ENCODE measurements around the gene COL27A1. TPM values are rescaled to one million over a fixed set of nuclear protein-coding genes. Genes with fewer than 3 reads are reported as not detected.

The COL27A1 gene
- total and polyA plus RNA-seq, 2 donors (not counting 3 experiments of a cell fraction or from before 2014, with no cell fraction given), result 14.7 to 49.1 TPM

DNA sequence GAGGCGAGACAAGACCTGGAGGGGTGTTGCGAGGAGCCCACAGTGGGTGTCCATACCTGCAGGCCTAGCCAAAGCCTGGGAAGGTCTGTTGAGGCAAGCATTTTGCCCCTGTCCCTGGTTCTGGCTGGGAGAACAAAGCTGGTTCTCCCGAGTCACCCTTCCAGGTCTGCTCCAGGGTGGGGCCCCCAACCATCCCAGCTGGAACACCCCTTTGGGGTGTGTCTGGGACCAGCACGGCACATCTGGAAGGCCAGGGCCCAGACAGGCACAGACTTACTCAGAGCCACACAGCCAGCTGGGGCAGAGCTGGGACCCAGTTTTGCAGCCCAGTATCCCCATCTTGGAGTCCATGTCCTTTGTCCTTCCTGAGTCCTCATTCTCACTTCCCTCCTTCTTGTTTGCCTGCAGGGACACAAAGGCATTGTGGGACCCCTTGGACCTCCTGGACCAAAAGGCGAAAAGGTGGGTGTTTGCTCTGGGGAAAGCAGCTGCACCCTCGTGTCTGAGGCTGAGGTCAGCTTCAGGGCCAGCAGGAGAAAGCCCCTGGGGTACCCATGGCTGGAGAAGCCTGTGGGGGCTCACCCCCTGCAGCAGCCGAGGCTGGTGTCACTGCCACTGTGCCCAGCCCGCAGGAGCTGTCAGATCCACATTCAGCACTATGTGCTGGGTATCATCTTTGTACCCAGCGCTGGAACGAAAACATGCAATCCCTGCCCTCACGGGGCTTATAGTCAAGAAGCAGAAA, 129.2 kb downstream of the COL27A1 start:
- no peaks in the 10 kb centered on the region for H3K4me1 ChIP-seq (ENCODE audit: control insufficient read depth, extremely low read depth, insufficient read depth, low read length)

More for the DNA sequence above, 129.2 kb downstream of the COL27A1 start:
- H3K79me2 ChIP-seq (ENCODE audit: control insufficient read depth, insufficient read depth, low read length), result no peaks in the 10 kb centered on the region
- no peaks in the 10 kb centered on the region for H3K9me3 ChIP-seq (replicated peaks; ENCODE audit: control insufficient read depth, insufficient read depth, low read length)
- dilution Hi-C loops (cut with MboI; ENCODE audit: extremely low pct_ligation_motif_present, low sequenced_read_pairs), result loop anchor here (25.0 kb wide), 1 partner anchor 197 kb away; the partner anchor contains the start of genes AMBP and KIF12
- ChIA-PET CTCF (interaction anchor here (1.6 to 5.3 kb wide), 4 partner anchors 20 to 202 kb away, joined by 4 to 55 read pairs (median 24); no protein-coding TSS in a partner anchor), POLR2A (no interaction called here)
- TF ChIP-seq EZH2 (IDR thresholded peaks at IDR 0.05; ENCODE audit: borderline replicate concordance, low read depth, low read length, severe bottlenecking), result no peak
- TF ChIP-seq POLR2A (IDR thresholded peaks at IDR 0.05; ENCODE audit: low read depth, low read length), result no peak
- no peak for TF ChIP-seq MYC (IDR thresholded peaks at IDR 0.05; ENCODE audit: low read depth, low read length)
- TF ChIP-seq POLR2AphosphoS5 (IDR thresholded peaks at IDR 0.05; ENCODE audit: insufficient read depth, low read depth, low read length), result no peak
- TF ChIP-seq FOS (IDR thresholded peaks at IDR 0.05; ENCODE audit: borderline replicate concordance, insufficient read depth, low read length), result no peak
- TF ChIP-seq MAX (IDR thresholded peaks at IDR 0.05; ENCODE audit: insufficient read depth, insufficient read length), result no peak
- TF ChIP-seq GATA2 (IDR thresholded peaks at IDR 0.05; ENCODE audit: insufficient read depth, insufficient read length, low read depth, low read length), result no peak
- TF ChIP-seq JUN (IDR thresholded peaks at IDR 0.05; ENCODE audit: borderline replicate concordance, insufficient read depth, insufficient read length, low read depth), result no peak
- no peak for TF ChIP-seq CTCF (IDR thresholded peaks at IDR 0.05; ENCODE audit: extremely low read depth in 1 of 2, insufficient read depth in 1 of 2, low read depth in 1 of 2, low read length in 2 of 2)
- no peak overlapping the region for H3K4me3 ChIP-seq (replicated peaks in 1 of 3; ENCODE audit: insufficient read depth in 1 of 3, low read depth in 1 of 3, low read length in 3 of 3)
- H3K36me3 ChIP-seq (ENCODE audit: control insufficient read depth in 2 of 2, extremely low read depth in 1 of 2, insufficient read depth in 2 of 2, low read length in 2 of 2), result peaks cover 0 to 2% of the 10 kb centered on the region in 2 experiments
- no peak for DNase-seq (ENCODE audit: low read depth, low spot score)
- H3K4me2 ChIP-seq (ENCODE audit: insufficient read depth, low read length), result no peak overlapping the region
- intact Hi-C loops (cut with micrococcal nuclease), result loop anchor here (5.0 kb wide), 2 partner anchors 47 to 62 kb away; no protein-coding TSS in a partner anchor
- no peak for FAIRE-seq
- H3K27me3 ChIP-seq (ENCODE audit: control insufficient read depth in 2 of 2, insufficient read depth in 2 of 2, low read length in 2 of 2), result no peaks in the 10 kb centered on the region
- no peak overlapping the region for H3K9ac ChIP-seq (replicated peaks; ENCODE audit: extremely low read depth, insufficient read depth, low read length)
- no peaks in the 10 kb centered on the region for H4K20me1 ChIP-seq (replicated peaks; ENCODE audit: control insufficient read depth, extremely low read depth, insufficient read depth, low read length)
- no peak overlapping the region for H2AFZ ChIP-seq (ENCODE audit: low read depth, low read length)
- H3K27ac ChIP-seq (ENCODE audit: insufficient read depth, low read depth, low read length), result no peak overlapping the region
- no TSS peak for BruUV-seq (replicated peaks)
- no peaks in the 10 kb centered on the region for H3K9me1 ChIP-seq (replicated peaks; ENCODE audit: control insufficient read depth, extremely low read depth, insufficient read depth, low read length)

Data from endothelial cell of umbilical vein (primary cell).